Common myeloid progenitor, CD34-positive (primary cell): ENCODE measurements around the gene AFP.

Source experiments
- CTCF ChIA-PET: fragments of 350-600 bp; sonication (Branson Sonifier 250); formaldehyde crosslinking; loops from one replicate; lab custom pipeline; 2021; ENCODE audit warnings: antibody characterized with exemption; lab: Charles Lee
- POLR2A ChIA-PET: fragments of 350-600 bp; sonication (Branson Sonifier 250); formaldehyde crosslinking; loops from one replicate; lab custom pipeline; 2021; ENCODE audit warnings: antibody characterized with exemption; lab: Charles Lee
- DNase-seq, 3 donors: peaks; one replicate each; pipeline versions ENCODE4 v3.0.0 to v3.0.0-alpha.2; 2013
- H3K27ac ChIP-seq, 2 experiments: 1 replicate in 1 of 2; 2 replicates in 1 of 2; pipeline ENCODE4 v1.7.0; 2013; ENCODE audit warnings: inconsistent platforms in 2 of 2, low read length in 2 of 2, mild to moderate bottlenecking in 2 of 2, low read depth in 1 of 2, moderate library complexity in 1 of 2; ENCODE audit not compliant: severe bottlenecking in 2 of 2, insufficient read depth in 1 of 2, poor library complexity in 1 of 2
- H3K27me3 ChIP-seq, 5 experiments: replicated peaks in 2 of 5; 1 replicate in 3 of 5; 2 replicates in 2 of 5; pipeline versions ENCODE4 v1.6.1 to v1.7.0; 2013; ENCODE audit warnings: low read length in 4 of 5, mild to moderate bottlenecking in 2 of 5, moderate library complexity in 2 of 5, inconsistent platforms in 1 of 5; ENCODE audit not compliant: insufficient read depth in 5 of 5, control insufficient read depth in 4 of 5
- H3K36me3 ChIP-seq, 4 experiments: 1 replicate in 2 of 4; 2 replicates in 2 of 4; pipeline versions ENCODE4 v1.6.1 to v1.7.0; 2013; ENCODE audit warnings: low read length in 3 of 4, control low read depth in 1 of 4, mild to moderate bottlenecking in 1 of 4; ENCODE audit not compliant: control insufficient read depth in 4 of 4, insufficient read depth in 4 of 4
- H3K4me1 ChIP-seq, 4 experiments: 1 replicate in 3 of 4; 2 replicates in 1 of 4; pipeline versions ENCODE4 v1.6.1 to v1.7.1; 2013; ENCODE audit warnings: low read length in 3 of 4, mild to moderate bottlenecking in 3 of 4, control low read depth in 1 of 4, inconsistent platforms in 1 of 4, moderate library complexity in 1 of 4; ENCODE audit not compliant: control insufficient read depth in 4 of 4, insufficient read depth in 4 of 4; ENCODE audit errors: control extremely low read depth in 1 of 4
- H3K4me3 ChIP-seq, 7 experiments: 1 replicate in 4 of 7; 2 replicates in 3 of 7; pipeline versions ENCODE4 v1.5.1 to v1.7.0; 2013; ENCODE audit warnings: mild to moderate bottlenecking in 7 of 7, low read length in 6 of 7, moderate library complexity in 6 of 7, inconsistent platforms in 2 of 7, low read depth in 2 of 7, control low read depth in 1 of 7; ENCODE audit not compliant: insufficient read depth in 4 of 7, control insufficient read depth in 1 of 7; ENCODE audit errors: extremely low read depth in 1 of 7
- H3K9me3 ChIP-seq, 5 experiments: 1 replicate in 4 of 5; 2 replicates in 1 of 5; pipeline versions ENCODE4 v1.6.1 to v1.7.1; 2013; ENCODE audit warnings: low read length in 4 of 5, mild to moderate bottlenecking in 2 of 5, inconsistent platforms in 1 of 5, low read depth in 1 of 5, moderate library complexity in 1 of 5; ENCODE audit not compliant: control insufficient read depth in 4 of 5, insufficient read depth in 2 of 5; ENCODE audit errors: control extremely low read depth in 1 of 5
- WGBS: methylation state at CpG from one replicate; pipeline ENCODE4 v1.1.5; 2013; ENCODE audit not compliant: insufficient coverage; 5-methylcytosine and 5-hydroxymethylcytosine counted together

AFP gene

DNA sequence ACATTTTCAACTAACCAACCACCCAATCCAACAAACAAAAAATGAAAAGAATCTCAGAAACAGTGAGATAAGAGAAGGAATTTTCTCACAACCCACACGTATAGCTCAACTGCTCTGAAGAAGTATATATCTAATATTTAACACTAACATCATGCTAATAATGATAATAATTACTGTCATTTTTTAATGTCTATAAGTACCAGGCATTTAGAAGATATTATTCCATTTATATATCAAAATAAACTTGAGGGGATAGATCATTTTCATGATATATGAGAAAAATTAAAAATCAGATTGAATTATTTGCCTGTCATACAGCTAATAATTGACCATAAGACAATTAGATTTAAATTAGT, 4.2 kb upstream of the AFP start:
- ChIA-PET POLR2A (no interaction called here), CTCF (interaction anchor here (0.9 kb wide), 1 partner anchor 12 kb away, joined by 4 read pairs; no protein-coding TSS in a partner anchor)
- H3K36me3 ChIP-seq: no peaks in the 10 kb centered on the region
- DNase-seq: no peak
- H3K9me3 ChIP-seq: no peaks in the 10 kb centered on the region
- H3K4me3 ChIP-seq: no peak overlapping the region
- H3K27ac ChIP-seq: no peak overlapping the region
- WGBS: no CpG with 5 or more reads among the region's 1 CpG
- H3K4me1 ChIP-seq: no peaks in the 10 kb centered on the region
- H3K27me3 ChIP-seq: no peaks in the 10 kb centered on the region

DNA sequence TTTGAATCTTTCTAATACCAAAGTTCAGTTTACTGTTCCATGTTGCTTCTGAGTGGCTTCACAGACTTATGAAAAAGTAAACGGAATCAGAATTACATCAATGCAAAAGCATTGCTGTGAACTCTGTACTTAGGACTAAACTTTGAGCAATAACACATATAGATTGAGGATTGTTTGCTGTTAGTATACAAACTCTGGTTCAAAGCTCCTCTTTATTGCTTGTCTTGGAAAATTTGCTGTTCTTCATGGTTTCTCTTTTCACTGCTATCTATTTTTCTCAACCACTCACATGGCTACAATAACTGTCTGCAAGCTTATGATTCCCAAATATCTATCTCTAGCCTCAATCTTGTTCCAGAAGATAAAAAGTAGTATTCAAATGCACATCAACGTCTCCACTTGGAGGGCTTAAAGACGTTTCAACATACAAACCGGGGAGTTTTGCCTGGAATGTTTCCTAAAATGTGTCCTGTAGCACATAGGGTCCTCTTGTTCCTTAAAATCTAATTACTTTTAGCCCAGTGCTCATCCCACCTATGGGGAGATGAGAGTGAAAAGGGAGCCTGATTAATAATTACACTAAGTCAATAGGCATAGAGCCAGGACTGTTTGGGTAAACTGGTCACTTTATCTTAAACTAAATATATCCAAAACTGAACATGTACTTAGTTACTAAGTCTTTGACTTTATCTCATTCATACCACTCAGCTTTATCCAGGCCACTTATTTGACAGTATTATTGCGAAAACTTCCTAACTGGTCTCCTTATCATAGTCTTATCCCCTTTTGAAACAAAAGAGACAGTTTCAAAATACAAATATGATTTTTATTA, 3.6 kb upstream of the AFP start:
- ChIA-PET POLR2A (no interaction called here), CTCF (interaction anchor here (0.7 to 2.1 kb wide), 4 partner anchors 11 to 91 kb away, joined by 3 to 7 read pairs (median 4); no protein-coding TSS in a partner anchor)

DNA sequence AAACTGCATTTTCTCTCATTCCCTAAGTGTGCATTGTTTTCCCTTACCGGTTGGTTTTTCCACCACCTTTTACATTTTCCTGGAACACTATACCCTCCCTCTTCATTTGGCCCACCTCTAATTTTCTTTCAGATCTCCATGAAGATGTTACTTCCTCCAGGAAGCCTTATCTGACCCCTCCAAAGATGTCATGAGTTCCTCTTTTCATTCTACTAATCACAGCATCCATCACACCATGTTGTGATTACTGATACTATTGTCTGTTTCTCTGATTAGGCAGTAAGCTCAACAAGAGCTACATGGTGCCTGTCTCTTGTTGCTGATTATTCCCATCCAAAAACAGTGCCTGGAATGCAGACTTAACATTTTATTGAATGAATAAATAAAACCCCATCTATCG, 2.9 kb upstream of the AFP start:
- POLR2A ChIA-PET: no interaction called here
- no peaks in the 10 kb centered on the region for H3K36me3 ChIP-seq
- no peaks in the 10 kb centered on the region for H3K4me1 ChIP-seq
- DNase-seq: no peak
- 57% methylated on average over 1 of the region's 2 CpGs for WGBS
- H3K4me3 ChIP-seq: no peak overlapping the region
- CTCF ChIA-PET: interaction anchor here (0.7 to 2.1 kb wide), 4 partner anchors 12 to 121 kb away, joined by 3 to 7 read pairs (median 4); no protein-coding TSS in a partner anchor
- no peaks in the 10 kb centered on the region for H3K9me3 ChIP-seq
- no peak overlapping the region for H3K27ac ChIP-seq
- H3K27me3 ChIP-seq: no peaks in the 10 kb centered on the region

More for the DNA sequence above, 3.6 kb upstream of the AFP start:
- WGBS: 90% methylated on average over 4 of the region's 5 CpGs
- Histone ChIP-seq H3K36me3 (no peaks in the 10 kb centered on the region), H3K27ac (no peak overlapping the region), H3K27me3 (no peaks in the 10 kb centered on the region), H3K4me3 (no peak overlapping the region), H3K9me3 (no peaks in the 10 kb centered on the region), H3K4me1 (no peaks in the 10 kb centered on the region)
- no peak for DNase-seq

DNA sequence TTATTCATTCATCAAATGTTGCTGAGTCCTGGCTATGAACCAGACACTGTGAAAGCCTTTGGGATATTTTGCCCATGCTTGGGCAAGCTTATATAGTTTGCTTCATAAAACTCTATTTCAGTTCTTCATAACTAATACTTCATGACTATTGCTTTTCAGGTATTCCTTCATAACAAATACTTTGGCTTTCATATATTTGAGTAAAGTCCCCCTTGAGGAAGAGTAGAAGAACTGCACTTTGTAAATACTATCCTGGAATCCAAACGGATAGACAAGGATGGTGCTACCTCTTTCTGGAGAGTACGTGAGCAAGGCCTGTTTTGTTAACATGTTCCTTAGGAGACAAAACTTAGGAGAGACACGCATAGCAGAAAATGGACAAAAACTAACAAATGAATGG, 1.7 kb upstream of the AFP start:
- POLR2A ChIA-PET: no interaction called here
- no peaks in the 10 kb centered on the region for H3K9me3 ChIP-seq
- no peaks in the 10 kb centered on the region for H3K36me3 ChIP-seq
- H3K27me3 ChIP-seq: no peaks in the 10 kb centered on the region
- WGBS: 52% methylated on average over 2 of the region's 3 CpGs
- H3K4me3 ChIP-seq: no peak overlapping the region
- CTCF ChIA-PET: interaction anchor here (1.4 to 2.1 kb wide), 3 partner anchors 23 to 122 kb away, joined by 3 to 7 read pairs (median 5); no protein-coding TSS in a partner anchor
- H3K27ac ChIP-seq: no peak overlapping the region
- H3K4me1 ChIP-seq: no peaks in the 10 kb centered on the region
- peak in 2 of 3 donors; percentile 8 to 14 for DNase-seq

DNA sequence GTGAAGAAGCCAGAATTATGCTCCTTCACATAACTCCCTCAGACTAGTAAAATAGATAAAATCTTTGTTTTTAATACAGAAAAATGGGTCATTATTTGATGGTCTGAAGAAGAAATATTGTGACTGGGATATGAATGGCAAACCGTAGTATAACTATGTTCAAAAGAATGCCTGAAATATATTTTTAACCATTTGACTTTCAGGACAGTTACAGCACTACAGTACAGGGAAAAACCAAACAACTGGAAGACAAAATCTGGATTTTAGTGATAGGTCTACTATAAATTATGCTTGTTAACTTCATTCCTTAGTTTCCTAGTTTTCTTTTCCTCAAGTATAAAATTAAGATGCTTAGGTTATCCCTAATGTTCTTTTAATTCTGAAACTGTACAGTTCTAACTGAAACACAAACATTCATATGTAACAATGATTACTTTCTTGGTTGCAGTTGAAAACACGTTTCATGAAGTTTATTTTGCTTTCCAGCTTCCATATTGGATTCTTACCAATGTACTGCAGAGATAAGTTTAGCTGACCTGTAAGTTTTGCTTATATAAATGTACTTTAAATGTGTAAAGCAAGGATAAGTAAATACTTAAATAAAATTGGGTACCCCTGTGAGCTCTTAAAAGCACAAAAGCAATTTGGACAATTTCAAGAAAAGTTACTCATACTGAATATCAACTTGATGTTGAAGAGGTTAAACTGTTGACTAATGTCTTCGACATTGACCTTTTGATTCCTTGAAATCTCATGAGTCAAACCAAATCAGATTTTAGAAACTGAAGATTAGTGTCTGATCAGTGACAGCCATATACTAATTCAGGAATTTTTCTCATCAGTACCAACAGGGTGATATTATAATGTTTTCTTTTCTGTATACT, 895 bp downstream of the AFP start:
- Histone ChIP-seq H3K27me3 (no peaks in the 10 kb centered on the region), H3K36me3 (no peaks in the 10 kb centered on the region), H3K27ac (no peak overlapping the region), H3K4me1 (no peaks in the 10 kb centered on the region), H3K4me3 (no peak overlapping the region), H3K9me3 (no peaks in the 10 kb centered on the region)
- CTCF ChIA-PET: interaction anchor here (2.2 kb wide), 1 partner anchor 9 kb away, joined by 8 read pairs; no protein-coding TSS in a partner anchor
- POLR2A ChIA-PET: no interaction called here
- DNase-seq: no peak
- no CpG with 5 or more reads among the region's 3 CpGs for WGBS

DNA sequence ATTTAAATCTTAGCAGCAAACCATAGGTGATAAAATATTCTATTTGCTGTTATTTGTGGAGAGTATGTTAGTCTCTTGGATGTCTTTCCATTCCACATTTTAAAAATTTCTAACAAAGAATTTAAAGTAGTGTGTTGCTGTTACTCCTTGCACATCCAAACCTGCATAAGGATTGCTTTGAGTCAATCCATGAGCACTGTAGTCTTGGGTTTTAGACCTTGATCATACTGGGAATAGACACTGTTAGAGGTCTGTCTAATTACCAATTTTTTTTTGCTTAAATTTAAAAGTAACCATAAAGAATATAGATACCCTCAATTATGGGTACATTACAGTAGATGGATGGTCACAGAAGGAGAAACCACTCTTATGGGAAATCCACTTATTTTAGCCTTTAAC, 1.5 kb downstream of the AFP start:
- Histone ChIP-seq H3K36me3 (no peaks in the 10 kb centered on the region), H3K9me3 (no peaks in the 10 kb centered on the region), H3K27me3 (no peaks in the 10 kb centered on the region), H3K4me3 (no peak overlapping the region), H3K27ac (no peak overlapping the region), H3K4me1 (no peaks in the 10 kb centered on the region)
- DNase-seq: no peak
- ChIA-PET POLR2A (no interaction called here), CTCF (interaction anchor here (2.2 kb wide), 1 partner anchor 9 kb away, joined by 8 read pairs; no protein-coding TSS in a partner anchor)
